Endometrium (tissue), 2 donors: ENCODE results near the gene PSENEN.
"Not testable (repeated sequence)": the region's sequence is repeated elsewhere in the genome, so short reads cannot be mapped to it uniquely, and the experiment has no call there.

Experiments used
- FAIRE-seq: peaks from 2 replicates; lab custom pipeline; 2012; peaks lifted over from hg19 to GRCh38; lab: Jason Lieb, UNC
- donor health status: control.
- donor health status: control.

The PSENEN gene

DNA sequence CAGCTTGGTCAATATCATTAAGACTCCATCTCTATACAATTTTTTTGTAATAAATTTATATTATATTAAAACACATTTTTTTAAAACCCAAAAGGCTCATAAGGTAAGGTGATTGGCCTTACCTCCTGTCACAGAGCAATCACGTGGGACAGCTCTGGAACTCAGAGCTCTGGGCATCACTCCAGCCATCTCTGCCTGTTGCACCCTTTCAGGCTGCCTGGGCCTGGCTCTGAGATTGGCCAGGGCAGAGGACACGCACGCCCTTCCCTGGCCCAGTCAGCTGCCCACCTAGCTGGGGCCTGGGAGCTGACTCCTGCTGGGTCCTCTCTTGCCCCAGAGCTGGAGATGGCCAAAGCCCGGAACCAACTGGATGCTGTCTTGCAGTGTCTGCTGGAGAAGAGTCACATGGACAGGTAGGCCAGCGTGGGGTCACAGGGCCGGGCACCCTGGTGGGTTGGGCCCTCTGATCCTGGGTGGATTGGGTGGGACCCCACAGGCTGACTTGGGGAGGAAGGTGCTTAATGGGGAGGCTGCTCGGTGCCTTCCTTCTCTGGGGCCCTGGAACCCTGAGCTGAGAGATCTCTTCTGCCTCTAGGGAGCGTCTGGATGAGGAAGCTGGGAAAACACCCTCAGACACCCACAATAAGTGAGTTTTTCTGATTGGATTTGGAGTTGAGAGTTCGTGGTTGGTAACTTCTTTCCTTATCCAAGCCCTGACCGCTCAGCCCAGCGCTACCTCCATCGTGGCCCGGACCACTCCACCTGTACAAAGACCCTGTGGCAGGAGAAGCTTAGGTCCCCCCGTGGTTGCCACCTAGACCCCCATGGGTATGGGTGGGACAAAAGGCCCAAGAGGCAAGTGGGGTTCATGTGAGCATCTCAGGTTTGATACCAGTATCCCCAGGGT, 6.6 kb downstream of the PSENEN start:
- FAIRE-seq = no peak

DNA sequence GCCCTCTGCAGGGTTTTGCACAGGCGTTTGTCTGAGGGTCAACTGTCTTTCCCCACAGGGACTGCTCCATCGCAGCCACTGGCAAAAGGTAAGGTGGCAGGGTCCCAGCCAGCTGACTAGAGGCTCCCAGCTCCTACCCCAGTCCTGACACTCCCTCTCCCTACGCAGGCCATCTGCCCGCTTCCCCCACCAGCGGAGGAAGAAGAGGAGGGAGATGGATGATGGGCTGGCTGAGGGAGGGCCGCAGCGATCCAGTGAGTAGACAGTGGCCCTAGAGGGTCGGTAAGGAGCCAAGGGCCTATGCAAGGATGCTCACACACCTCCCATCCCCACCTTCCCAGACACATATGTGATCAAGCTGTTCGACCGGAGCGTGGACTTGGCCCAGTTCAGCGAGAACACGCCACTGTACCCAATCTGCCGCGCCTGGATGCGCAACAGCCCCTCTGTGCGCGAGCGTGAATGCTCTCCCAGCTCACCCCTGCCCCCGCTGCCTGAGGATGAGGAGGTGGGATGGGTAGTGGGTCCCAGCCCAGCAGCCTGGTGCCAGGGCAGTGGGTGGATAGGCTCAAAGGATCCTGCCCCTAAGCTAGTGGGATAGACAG, 7.4 kb downstream of the PSENEN start:
- no peak for FAIRE-seq

DNA sequence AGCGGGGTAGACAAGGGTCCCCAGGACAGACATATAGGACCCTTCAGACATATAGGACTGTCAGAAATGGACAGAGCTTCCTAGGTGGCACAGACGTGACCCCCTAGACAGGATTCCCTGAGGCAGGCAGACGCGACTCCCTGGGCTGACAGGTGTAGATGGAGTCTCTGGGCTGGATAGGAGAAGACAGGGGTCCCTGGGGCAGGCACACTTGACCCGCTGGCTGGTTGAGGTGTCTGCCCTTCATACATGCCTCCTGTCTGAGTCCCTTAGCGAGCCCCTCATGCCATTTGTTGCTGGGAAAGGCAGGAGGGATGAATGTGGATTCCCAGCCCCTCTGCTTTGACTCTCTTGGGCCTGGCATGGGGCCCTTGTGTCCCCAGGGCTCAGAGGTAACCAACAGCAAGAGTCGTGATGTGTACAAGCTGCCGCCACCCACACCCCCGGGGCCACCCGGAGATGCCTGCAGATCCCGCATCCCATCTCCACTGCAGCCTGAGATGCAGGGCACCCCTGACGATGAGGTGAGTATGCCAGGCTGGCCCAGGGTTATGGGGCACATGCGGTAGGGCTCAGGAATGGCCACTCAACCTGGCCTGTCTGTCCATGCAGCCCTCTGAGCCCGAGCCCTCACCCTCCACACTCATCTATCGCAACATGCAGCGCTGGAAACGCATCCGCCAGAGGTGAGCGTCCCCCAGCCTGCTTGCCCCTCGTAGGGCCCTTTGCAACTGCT, 8.4 kb downstream of the PSENEN start:
- no peak for FAIRE-seq

DNA sequence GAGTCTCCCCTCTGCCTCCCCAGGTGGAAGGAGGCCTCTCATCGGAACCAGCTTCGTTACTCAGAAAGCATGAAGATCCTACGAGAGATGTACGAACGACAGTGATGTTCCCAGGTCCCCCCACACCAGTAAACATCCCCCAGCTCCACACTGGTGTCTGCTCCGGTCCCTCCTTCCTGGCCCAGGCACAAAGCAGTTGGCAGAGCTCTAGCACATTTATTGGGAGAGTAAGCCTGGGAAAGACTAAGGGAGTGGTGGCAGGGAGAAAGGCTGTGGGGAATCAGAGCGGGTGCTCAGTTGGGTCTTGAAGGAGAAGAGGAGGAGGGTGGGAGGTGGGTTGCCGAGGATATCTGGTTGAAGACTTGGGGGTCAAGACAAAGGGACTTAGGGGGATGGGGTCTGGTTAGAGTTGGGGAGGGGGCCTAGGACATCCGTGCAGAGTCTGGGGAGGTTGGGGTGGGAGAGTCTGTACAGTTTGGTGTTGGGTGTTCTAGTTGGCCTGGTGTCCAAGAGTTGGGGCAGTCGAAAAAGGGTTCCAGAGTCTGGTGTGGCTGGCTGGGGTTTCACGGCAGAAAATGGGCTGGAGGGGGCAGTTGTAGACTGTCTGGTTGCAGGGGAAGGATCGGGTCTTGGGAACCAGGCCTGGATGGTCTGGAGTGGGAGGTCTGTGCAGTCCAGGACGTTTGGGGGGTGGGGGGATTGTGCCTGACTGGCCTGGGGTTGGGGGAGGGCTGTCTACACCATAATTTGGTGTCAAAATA, 9.1 kb downstream of the PSENEN start:
- FAIRE-seq = no peak

DNA sequence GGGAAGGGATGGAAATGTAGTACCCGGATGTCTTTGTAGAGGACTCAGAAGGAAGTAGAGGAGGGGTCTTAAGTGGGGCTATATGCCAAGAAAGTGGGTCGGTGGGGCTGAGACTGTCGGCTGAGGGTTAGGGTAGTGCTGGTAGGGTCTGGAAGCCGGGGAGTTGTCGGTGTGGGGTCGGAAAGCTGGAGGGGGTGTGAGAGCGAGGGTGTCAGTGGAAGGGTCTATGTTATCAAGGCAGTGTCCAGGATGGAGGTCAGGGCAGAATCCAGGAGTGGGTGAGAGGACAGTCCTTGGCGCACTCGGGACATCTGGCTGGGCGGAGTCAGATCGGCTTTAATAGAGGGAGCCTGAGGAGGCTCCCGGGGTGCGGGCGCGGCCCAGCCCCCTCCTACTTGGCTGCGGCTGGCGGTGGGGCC, 9.7 kb downstream of the PSENEN start:
- no peak for FAIRE-seq

DNA sequence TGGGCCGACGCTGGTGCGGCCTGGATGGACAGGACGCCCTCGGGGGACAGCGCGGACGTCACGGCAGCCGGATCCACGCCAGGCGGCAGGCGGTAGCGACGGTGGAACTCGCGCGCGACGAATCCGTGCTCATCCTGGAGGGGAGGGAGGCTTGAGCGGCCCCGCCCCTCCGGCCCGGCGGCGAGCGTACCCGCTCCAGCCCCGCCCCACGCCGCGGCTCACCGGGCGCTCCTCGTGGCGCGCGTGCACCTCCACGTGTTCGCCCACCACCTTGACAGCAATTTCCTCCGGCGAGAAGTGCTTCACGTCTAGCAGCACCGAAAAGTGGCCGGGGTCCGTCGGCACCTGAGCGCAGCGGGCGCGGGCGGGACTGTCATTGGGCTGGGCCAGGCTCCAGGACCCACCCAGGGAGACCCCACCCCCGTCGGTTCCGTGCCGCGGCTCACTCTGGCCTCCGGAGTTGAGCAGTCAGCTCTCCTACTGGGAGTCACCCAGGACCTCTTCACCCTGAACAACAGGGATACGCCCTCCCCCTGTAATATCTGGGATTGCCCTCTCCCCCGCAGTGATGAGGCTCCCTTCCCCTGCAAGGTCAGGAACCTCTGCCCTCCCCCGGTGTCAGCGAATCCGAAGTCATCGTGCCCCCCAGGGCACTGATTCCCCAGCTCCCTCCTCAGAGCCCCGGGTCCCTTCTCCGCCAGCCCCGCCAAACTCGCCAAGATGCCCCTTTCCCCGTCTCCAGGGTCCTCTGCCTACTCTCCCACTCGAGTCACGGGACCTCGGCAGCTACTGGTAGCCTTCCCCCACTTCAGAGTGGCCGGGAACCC, 10.3 kb downstream of the PSENEN start:
- FAIRE-seq = no peak

DNA sequence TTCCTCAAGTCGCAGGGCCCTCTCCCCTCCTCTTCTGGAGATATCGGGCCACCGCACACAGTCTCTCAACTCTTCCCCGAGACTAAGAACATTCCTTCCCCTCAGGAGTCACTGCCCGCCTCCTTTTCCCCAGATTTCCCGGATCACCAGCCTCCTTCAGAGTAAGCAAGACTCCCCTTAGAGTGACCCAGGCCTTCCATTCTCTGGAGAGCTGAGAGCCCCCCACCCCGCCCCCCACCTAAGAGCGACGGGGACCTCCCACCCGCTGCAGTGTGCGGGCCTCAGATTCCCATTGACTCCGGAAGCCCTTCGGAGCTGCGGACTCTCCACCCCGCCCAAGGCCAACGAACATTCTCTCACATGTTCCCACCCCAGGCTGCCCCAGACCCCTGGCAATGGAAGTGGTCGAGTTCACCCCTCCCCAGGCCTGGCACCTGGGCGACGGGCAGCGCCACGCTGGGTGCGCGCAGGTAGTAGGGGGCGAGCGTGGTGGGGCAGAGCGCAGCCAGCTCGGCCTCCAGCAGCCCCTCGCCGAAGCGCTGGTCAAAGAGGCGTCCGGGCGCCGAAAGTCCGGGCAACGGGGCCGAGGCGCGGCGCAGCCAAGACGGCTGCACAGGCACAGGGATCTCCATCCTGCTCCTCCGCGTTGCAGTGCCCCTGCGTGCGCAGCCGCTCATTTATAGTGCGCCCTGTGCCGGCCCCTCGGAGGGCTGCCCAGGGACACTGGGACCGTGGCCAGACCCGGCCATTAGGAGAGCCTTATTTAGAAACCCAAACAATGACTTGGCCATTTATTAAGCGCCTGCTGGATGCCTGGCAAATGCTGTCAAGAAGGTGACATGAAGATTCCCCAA, 11.2 kb downstream of the PSENEN start, which contains the start of gene HSPB6:
TSS of gene HSPB6 (minus strand) at position 653 of the 854 bp plus-strand sequence. CDS start at position 632, 21 bp downstream.
- FAIRE-seq = no peak

DNA sequence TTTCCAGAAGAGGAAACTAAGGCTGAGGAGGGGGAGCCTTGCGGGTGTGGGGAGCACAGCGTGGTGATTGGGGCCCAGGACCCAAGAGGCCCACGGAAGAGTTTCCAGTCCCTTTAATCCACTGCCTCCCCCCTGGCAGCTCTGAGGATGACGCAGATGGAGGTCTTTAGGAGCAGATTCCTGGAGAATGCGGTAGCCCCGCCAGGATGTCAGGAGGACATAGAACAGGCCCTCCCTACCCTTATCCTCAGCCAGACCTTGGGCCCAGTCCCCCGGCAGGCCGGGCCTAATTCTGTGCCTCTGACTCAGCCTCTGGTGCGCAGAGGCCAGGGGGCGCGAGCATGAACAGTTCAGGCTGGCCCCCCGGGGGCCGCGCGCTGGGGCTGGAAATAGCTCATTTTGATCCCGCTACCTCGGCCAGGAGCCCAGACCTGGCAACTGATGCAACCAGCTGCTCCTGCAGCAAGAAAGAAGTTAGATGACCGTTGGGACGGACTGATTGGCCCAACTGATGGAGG, 11.8 kb downstream of the PSENEN start:
- no peak for FAIRE-seq

DNA sequence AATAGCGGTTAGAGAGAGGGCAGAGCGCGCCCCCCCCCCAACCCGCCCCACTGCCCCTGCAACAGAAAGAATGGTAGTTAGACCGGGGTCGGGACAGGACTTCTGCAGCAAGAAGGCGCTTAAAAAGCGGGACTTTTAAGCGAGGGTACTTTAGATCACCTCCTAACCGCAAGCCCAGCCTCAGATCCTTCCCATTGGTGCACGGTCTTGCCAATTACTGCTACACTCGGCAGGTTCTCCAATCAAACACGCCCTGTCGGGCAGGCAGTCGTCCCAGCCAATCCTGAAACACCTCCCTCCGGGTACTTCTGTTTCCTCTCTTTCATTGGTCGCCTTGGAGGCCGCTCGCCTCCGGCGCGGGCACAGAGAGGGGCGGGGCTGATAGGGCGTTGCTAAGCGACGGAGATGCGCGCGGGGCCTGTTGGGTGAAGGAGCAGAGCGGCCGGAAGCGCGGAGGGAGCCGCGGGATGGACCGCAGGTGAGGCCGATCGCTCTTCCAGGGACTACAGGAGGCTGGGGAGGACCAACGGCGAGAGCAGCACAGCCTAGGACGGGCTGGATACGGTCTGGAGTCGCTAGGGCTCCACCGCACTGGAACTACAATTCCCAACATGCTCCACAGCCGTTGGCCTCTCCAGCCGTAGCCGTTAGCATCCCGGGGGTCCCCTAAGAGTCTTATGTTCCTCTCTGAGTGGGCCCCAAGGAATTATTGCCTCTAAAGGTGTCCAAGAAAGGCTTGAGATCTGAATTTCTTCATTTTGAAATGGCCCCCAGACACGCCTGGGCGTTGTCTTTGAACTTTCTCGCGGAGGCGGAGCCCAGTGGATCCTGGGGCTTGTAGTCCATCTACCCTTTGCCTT, 12.5 kb downstream of the PSENEN start, which contains the start of gene PROSER3:
TSS of gene PROSER3 (plus strand) at position 428 of the 860 bp plus-strand sequence. CDS start at position 468, 40 bp downstream.
- FAIRE-seq = peak; percentile 99

DNA sequence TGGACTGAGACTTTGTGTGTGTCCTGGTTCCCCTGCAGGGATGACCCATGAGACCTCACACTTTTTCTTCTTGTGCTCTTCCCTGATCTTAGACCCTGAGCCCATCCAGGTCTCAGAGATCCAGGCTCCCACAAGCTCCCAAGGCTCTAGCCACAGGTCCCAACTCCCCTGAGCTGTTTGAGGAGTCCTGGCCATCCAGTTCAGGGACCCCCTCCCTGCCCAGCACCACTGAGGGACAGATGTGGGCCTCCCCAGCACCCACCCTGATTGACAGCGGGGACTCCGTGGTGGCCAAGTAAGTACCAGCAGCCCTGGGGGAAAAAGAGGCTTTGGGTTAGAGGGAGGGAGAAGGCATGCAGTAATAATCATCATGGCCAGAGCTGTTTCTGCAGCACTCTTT, 14.2 kb downstream of the PSENEN start:
- no peak for FAIRE-seq

DNA sequence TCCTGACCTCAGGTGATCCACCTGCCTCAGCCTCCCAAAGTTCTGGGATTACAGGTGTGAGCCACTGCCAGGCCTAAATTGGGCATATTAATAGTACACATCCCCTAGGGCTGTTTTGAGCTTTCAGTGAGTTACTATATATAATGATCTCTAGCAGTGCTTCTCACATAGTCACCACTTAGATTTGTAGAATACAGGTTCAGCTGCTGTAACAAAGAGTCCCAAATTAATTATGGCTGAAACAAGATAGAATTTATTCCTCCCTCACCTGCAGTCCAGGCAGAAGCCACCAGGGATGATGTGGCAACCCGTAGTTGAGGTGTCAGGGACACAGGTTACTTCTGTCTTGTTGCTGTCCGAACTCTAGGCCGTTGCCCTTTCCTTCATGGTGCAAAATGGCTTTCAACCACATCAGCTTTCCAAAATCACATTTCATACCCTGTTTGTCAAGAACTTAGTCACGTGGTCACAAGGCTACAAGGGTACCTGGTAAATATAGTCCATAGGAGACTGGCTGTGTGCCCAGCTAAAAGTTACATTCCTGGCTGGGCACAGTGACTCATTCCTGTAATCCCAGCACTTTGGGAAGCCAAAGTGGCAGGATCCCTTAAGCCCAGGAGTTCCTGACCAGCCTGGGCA, 15.4 kb downstream of the PSENEN start:
- no peak for FAIRE-seq

DNA sequence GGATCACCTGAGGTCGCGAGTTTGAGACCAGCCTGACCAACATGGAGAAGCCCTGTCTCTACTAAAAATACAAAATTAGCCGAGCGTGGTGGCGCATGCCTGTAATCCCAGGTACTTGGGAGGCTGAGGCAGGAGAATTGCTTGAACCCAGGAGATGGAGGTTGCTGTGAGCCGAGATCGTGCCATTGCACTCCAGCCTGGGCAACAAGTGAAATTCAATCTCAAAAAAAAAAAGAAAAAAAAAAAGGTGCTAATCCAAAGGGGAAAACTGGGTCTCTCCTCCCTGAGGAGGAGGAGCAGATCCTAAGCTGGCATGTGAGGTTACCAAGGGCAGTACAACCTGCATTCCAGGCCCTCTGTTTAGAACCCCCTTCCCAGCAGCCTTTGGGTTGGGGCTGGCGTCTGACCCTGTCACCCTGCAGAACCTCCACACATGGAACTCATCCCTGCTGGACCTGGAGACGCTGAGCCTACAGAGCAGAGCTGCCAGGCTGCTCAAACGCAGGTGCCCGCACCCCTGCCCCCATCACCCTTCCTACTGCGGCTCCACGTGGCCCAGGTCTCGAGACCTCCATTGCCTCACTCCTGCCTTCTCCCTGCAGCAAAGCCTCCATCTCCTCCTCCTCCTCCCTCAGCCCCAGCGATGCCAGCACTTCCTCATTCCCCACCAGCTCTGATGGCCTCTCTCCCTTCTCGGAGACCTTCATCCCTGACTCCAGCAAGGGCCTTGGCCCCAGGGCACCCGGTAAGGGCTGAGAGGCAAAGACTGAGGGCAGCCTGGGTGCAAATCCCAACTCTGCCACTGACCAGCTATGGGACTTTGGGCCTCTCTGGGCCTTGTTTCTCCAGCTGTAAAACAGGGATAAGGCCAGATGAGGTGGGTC, 19.2 kb downstream of the PSENEN start:
- FAIRE-seq = no peak

DNA sequence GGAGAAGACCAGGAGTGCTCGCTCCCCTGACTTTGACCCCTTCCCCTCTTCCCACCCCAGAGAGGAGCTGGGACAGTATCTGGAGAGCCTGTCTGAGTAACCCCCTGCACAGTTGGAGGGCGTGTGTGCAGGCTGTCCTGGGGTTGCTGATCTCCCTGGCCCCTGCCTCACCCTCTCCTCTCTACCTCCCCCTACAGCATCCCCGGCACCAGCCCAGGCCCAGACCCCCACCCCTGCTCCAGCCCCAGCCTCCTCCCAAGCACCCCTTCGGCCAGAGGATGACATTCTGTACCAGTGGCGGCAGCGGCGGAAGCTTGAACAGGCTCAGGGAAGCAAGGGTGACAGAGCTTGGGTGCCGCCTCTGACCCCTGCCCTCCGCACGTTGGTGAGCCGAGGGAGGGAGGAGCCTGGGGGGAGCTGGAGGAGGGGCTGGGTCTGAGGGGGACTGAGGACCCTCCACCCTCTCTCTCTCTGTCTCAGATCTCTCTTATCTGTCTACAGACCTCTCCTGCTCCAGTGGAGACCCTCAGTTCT, 21.2 kb downstream of the PSENEN start:
- FAIRE-seq = no peak

DNA sequence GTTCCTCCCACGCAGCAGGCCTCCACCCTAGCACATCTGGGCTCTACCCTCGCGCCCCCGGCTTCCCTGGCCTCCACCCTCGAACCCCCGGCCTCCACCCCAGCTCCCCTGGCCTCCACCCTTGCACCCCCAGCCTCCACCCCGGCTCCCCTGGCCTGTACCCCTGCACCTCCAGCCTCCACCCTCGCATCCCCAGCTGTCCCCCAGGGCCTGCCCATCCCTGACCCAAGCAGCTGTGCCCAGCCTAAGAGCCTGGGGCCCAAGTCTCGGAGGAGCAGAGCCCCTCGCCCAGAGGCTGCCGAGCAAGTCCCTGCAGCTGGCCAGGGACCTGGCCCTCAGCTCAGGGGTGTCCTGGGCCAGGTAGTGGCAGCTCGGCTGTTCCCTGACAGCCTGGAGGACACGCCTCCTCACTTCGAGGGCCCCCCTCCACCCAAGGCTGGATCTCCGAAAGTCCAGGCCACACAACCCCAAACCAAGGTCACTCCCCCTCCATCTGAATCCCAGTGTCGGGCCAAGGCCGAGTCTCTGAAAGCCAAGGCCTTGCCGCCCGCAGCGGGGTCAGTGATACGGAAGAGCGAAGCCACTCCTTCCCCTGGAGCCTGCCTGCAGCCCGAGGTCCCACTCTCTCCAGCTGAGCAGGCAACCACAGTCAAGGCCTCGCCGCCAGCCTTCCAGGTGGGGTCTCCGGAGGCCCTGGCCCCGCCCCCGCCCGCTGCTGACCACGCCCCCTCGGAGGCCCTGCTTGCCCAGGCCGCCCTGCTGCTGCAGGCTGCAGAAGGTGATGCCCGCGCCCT, 22.0 kb downstream of the PSENEN start:
- no peak for FAIRE-seq

DNA sequence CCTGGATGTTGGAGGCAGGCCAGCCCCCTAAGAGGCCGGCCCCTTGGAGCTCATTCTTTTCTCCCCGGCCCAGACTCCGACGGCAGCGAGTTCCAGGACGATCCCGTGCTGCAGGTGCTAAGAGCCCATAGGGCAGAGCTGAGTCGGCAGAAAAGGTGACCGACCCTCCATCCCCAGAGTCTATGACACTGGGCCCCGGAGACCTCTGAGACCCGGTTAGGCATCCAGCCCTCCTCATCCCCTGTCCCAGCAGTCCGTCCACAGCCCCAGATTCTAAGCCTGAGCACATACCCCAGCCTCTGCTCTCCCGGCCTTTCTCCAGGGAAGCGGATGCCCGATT, 22.6 kb downstream of the PSENEN start:
- FAIRE-seq = no peak

DNA sequence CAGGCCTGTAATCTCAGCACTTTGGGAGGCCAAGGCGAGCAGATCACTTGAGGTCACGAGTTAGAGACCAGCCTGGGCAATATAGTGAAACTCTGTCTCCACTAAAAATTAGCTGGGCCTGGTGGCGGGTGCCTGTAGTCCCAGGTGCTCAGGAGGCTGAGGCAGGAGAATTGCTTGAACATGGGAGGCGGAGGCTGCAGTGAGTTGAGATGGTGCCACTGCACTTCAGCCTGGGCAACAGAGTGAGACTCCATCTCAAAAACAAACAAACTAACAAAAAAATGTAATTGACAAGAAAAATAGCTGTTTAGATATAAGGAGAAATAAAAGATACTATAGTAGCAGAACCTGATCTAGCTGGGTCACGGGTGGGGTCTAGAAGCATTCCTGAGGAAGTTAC, 26.9 kb downstream of the PSENEN start:
- FAIRE-seq = not testable (repeated sequence)
